ENCODE data around the gene NUDT16L1.
"Not testable (repeated sequence)": the region's sequence is repeated elsewhere in the genome, so short reads cannot be mapped to it uniquely, and the experiment has no call there.

The NUDT16L1 gene

GRCh38 chr16:4718466-4718865 lies 25.1 kb downstream of the NUDT16L1 start:
- no peak for DNase-seq (ENCODE audit: low spot score)

GRCh38 chr16:4723071-4723767 lies 29.9 kb downstream of the NUDT16L1 start:
- no peak for DNase-seq (ENCODE audit: low spot score)

GRCh38 chr16:4724661-4725270 lies 31.4 kb downstream of the NUDT16L1 start:
- DNase-seq (ENCODE audit: low spot score): no peak

GRCh38 chr16:4726616-4727015 lies 33.3 kb downstream of the NUDT16L1 start:
- DNase-seq (ENCODE audit: low spot score): no peak

- no peak for DNase-seq (ENCODE audit: low spot score)
Observed at GRCh38 chr16:4728676-4729075, 35.3 kb downstream of the NUDT16L1 start.

- no peak for DNase-seq (ENCODE audit: low spot score)
Observed at GRCh38 chr16:4729876-4730275, 36.5 kb downstream of the NUDT16L1 start.

GRCh38 chr16:4733211-4733742 lies 39.9 kb downstream of the NUDT16L1 start:
- no peak for DNase-seq (ENCODE audit: low spot score)

- DNase-seq (ENCODE audit: low spot score): peak; percentile 2
Observed at GRCh38 chr16:4733747-4734062, 40.3 kb downstream of the NUDT16L1 start.

GRCh38 chr16:4734063-4734729 lies 40.8 kb downstream of the NUDT16L1 start, which contains the start of the genes ANKS3 and DNAAF8:
Gene ANKS3, minus strand, starts transcription at chr16:4734271. Its CDS starts 4,122 bp downstream, at chr16:4730149.
Gene DNAAF8, plus strand, starts transcription at chr16:4734537. Its CDS starts 1,978 bp downstream, at chr16:4736515.
- peak; percentile 73 for DNase-seq (ENCODE audit: low spot score)

GRCh38 chr16:4734730-4735535 lies 41.6 kb downstream of the NUDT16L1 start:
- DNase-seq (ENCODE audit: low spot score): peak; percentile 94

- no peak for DNase-seq (ENCODE audit: low spot score)
Observed at GRCh38 chr16:4736546-4736945, 43.2 kb downstream of the NUDT16L1 start.

GRCh38 chr16:4737545-4737944 lies 44.2 kb downstream of the NUDT16L1 start:
- no peak for DNase-seq (ENCODE audit: low spot score)

- not testable (repeated sequence) for DNase-seq (ENCODE audit: low spot score)
Observed at GRCh38 chr16:4738370-4738769, 45.0 kb downstream of the NUDT16L1 start.

GRCh38 chr16:4743226-4743878 lies 50.0 kb downstream of the NUDT16L1 start:
- no peak for DNase-seq (ENCODE audit: low spot score)

GRCh38 chr16:4744555-4745273 lies 51.4 kb downstream of the NUDT16L1 start:
- no peak for DNase-seq (ENCODE audit: low spot score)

GRCh38 chr16:4745274-4745569 lies 51.9 kb downstream of the NUDT16L1 start:
- DNase-seq (ENCODE audit: low spot score): no peak

Measured in CD4-positive, alpha-beta T cell treated with Interleukin-15 for 4 hours (primary cell).